ENCODE results near the gene PKM.

- TF ChIP-seq, protein P1, sequence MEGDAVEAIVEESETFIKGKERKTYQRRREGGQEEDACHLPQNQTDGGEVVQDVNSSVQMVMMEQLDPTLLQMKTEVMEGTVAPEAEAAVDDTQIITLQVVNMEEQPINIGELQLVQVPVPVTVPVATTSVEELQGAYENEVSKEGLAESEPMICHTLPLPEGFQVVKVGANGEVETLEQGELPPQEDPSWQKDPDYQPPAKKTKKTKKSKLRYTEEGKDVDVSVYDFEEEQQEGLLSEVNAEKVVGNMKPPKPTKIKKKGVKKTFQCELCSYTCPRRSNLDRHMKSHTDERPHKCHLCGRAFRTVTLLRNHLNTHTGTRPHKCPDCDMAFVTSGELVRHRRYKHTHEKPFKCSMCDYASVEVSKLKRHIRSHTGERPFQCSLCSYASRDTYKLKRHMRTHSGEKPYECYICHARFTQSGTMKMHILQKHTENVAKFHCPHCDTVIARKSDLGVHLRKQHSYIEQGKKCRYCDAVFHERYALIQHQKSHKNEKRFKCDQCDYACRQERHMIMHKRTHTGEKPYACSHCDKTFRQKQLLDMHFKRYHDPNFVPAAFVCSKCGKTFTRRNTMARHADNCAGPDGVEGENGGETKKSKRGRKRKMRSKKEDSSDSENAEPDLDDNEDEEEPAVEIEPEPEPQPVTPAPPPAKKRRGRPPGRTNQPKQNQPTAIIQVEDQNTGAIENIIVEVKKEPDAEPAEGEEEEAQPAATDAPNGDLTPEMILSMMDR (IDR thresholded peaks at IDR 0.05) = no peak
- TF ChIP-seq POLR2A (IDR thresholded peaks at IDR 0.05) (no peak), EP300 (IDR thresholded peaks at IDR 0.05) (no peak)
Measured at GRCh38 chr15:72200395-72201237, 30.4 kb downstream of the PKM start.

Measured in tibial nerve (tissue), 4 donors.